PC-9 (cell line): ENCODE data around the gene CDK18. TPM values are rescaled to one million over a fixed set of nuclear protein-coding genes. Genes with fewer than 3 reads are reported as not detected.

Experiments
- BruUV-seq: library from RNA; stranded (reverse); fragments of 400-500 nt; replicated peaks from 2 replicates; lab custom pipeline; 2021; lab: Mats Ljungman, UMichigan
- CTCF ChIA-PET: fragments of 300-600 bp; sonication (Branson Sonifier 250); formaldehyde crosslinking; loops from one replicate; lab custom pipeline; 2022; ENCODE audit warnings: antibody characterized with exemption; lab: Charles Lee
- POLR2A ChIA-PET: fragments of 300-600 bp; sonication (Branson Sonifier 250); formaldehyde crosslinking; loops from one replicate; lab custom pipeline; 2022; ENCODE audit warnings: antibody characterized with exemption; ENCODE audit not compliant: unreplicated experiment; lab: Charles Lee
- DNase-seq, 2 experiments: peaks; one replicate each; pipeline versions ENCODE4 v3.0.0 to v3.0.0-alpha.2; 2015 to 2022; ENCODE audit warnings: mixed read lengths in 1 of 2
- H2AFZ ChIP-seq: fragments of 200-600 bp; sonication (generic); 2 replicates; pipeline ENCODE4 v1.8.1; 2017; ENCODE audit warnings: antibody characterized with exemption
- H3F3A ChIP-seq: fragments of 200-600 bp; sonication (generic); 2 replicates; pipeline ENCODE4 v1.8.1; 2017; ENCODE audit warnings: antibody characterized with exemption, mild to moderate bottlenecking, low read depth; ENCODE audit not compliant: insufficient read depth
- H3K27ac ChIP-seq: fragments of 200-600 bp; sonication (generic); 2 replicates; pipeline ENCODE4 v1.6.1; 2016; ENCODE audit warnings: mixed run types
- H3K27me3 ChIP-seq: fragments of 200-600 bp; sonication (generic); 2 replicates; pipeline ENCODE4 v1.6.1; 2016; ENCODE audit warnings: low read depth, mixed run types; ENCODE audit not compliant: insufficient read depth
- H3K36me3 ChIP-seq: fragments of 200-600 bp; sonication (generic); 2 replicates; pipeline ENCODE4 v1.6.1; 2016; ENCODE audit warnings: low read depth, mixed run types
- H3K4me1 ChIP-seq: fragments of 200-600 bp; sonication (generic); replicated peaks from 2 replicates; pipeline ENCODE4 v1.6.1; 2016; ENCODE audit warnings: mixed run types; ENCODE audit not compliant: insufficient read depth
- H3K4me2 ChIP-seq: fragments of 200-600 bp; sonication (generic); 2 replicates; pipeline ENCODE4 v1.6.1; 2017; ENCODE audit warnings: mixed run types
- H3K4me3 ChIP-seq: fragments of 200-600 bp; sonication (generic); 2 replicates; pipeline ENCODE4 v1.6.1; 2016; ENCODE audit warnings: mixed run types
- H3K79me2 ChIP-seq: fragments of 200-600 bp; sonication (generic); 2 replicates; pipeline ENCODE4 v1.6.1; 2017; ENCODE audit warnings: low read depth, mixed run types
- H3K9me2 ChIP-seq: fragments of 200-600 bp; sonication (generic); 2 replicates; pipeline ENCODE4 v1.8.1; 2017; ENCODE audit warnings: mild to moderate bottlenecking; ENCODE audit not compliant: insufficient read depth
- H3K9me3 ChIP-seq: fragments of 200-600 bp; sonication (generic); 2 replicates; pipeline ENCODE4 v1.8.1; 2016; ENCODE audit warnings: low read depth; ENCODE audit not compliant: insufficient read depth
- H4K20me1 ChIP-seq: fragments of 200-600 bp; sonication (generic); 2 replicates; pipeline ENCODE4 v1.8.1; 2017; ENCODE audit not compliant: insufficient read depth
- EZH2 ChIP-seq: fragments of 200-600 bp; sonication (generic); IDR thresholded peaks from 2 replicates; pipeline ENCODE4 v1.8.0; 2017; ENCODE audit warnings: antibody characterized with exemption, low read depth
- intact Hi-C: fragments of 100-400 bp; cut with micrococcal nuclease; formaldehyde crosslinking; loops from one replicate; pipeline ENCODE4 v1.10.0; 2022; ENCODE audit not compliant: unreplicated experiment
- total RNA-seq: library from RNA; stranded (reverse); gene quantifications from 2 replicates; pipeline ENCODE4 v1.2.3, GENCODE V29; 2021
- TF ChIP-seq, protein P1 (sequence below): fragments of 200-600 bp; sonication (generic); conservative IDR thresholded peaks from 2 replicates; pipeline ENCODE4 v1.6.1; 2017; ENCODE audit warnings: mixed run types, antibody characterized with exemption, mild to moderate bottlenecking, moderate library complexity

The CDK18 gene
- total RNA-seq, 1 experiment from 2014 or later: 35.3 TPM

DNA sequence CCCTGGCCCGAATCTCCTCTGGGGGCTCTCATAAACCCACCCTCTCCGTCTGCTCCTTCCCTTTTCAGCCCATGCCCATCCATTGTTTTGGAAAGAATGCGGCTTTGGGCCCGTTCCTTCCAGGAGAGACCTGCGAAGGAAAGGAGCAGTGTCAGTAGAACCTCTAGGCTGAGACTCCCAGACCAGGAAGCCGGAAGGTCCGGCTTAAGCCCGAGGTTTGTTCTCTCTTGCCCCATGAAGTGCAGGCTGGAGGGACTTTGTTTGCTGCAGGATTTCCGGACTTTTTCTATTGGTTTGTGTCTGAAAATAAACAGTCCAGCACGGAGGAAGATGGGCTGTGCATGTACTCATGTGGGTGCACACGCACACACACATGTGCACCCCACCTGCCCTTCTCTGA, 77.6 kb downstream of the CDK18 start:
- no peaks in the 10 kb centered on the region for H3K9me2 ChIP-seq
- no peaks in the 10 kb centered on the region for H3K27me3 ChIP-seq
- POLR2A ChIA-PET: no interaction called here
- H2AFZ ChIP-seq: no peak overlapping the region
- BruUV-seq: no TSS peak
- H3F3A ChIP-seq: peaks cover 21% of the 10 kb centered on the region
- intact Hi-C loops: loop anchor here (10.0 kb wide), 1 partner anchor 333 kb away; no protein-coding TSS in a partner anchor
- peaks cover 53% of the 10 kb centered on the region for H3K4me1 ChIP-seq
- no peak overlapping the region for H3K4me3 ChIP-seq
- H3K9me3 ChIP-seq: no peaks in the 10 kb centered on the region
- no peak overlapping the region for H3K4me2 ChIP-seq
- H4K20me1 ChIP-seq: no peaks in the 10 kb centered on the region
- TF ChIP-seq, protein P1, sequence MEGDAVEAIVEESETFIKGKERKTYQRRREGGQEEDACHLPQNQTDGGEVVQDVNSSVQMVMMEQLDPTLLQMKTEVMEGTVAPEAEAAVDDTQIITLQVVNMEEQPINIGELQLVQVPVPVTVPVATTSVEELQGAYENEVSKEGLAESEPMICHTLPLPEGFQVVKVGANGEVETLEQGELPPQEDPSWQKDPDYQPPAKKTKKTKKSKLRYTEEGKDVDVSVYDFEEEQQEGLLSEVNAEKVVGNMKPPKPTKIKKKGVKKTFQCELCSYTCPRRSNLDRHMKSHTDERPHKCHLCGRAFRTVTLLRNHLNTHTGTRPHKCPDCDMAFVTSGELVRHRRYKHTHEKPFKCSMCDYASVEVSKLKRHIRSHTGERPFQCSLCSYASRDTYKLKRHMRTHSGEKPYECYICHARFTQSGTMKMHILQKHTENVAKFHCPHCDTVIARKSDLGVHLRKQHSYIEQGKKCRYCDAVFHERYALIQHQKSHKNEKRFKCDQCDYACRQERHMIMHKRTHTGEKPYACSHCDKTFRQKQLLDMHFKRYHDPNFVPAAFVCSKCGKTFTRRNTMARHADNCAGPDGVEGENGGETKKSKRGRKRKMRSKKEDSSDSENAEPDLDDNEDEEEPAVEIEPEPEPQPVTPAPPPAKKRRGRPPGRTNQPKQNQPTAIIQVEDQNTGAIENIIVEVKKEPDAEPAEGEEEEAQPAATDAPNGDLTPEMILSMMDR: no peak
- no peak for TF ChIP-seq EZH2
- H3K27ac ChIP-seq: no peak overlapping the region
- no peaks in the 10 kb centered on the region for H3K79me2 ChIP-seq
- CTCF ChIA-PET: no interaction called here
- no peak for DNase-seq
- H3K36me3 ChIP-seq: no peaks in the 10 kb centered on the region

Other genes starting within 250 kb of the CDK18 start
- gene NUAK2, start 182.9 kb upstream of the CDK18 start, total RNA-seq: 3.8 and 3.9 TPM in 2 replicates
- gene KLHDC8A, start 147.7 kb upstream of the CDK18 start, total RNA-seq: not detected in 2 replicates
- 16.7 and 22.1 TPM in 2 replicates for gene LEMD1, start 82.6 kb upstream of the CDK18 start, total RNA-seq
- gene BLACAT1, start 48.6 kb upstream of the CDK18 start, total RNA-seq: 12.7 and 13.5 TPM in 2 replicates
- gene ELK4, start 127.3 kb downstream of the CDK18 start, total RNA-seq: 40.3 and 48.1 TPM in 2 replicates
- gene SLC45A3, start 175.8 kb downstream of the CDK18 start, total RNA-seq: 15.2 and 19.9 TPM in 2 replicates
- gene NUCKS1, start 245.5 kb downstream of the CDK18 start, total RNA-seq: 273 and 319 TPM in 2 replicates